Activated T-helper 17 cell treated with anti-CD3 and anti-CD28 coated beads, Interleukin-2, amount 50 U/mL, for 72 hours (primary cell): ENCODE results near the gene ARVCF. TPM values are rescaled to one million over a fixed set of nuclear protein-coding genes. Genes with fewer than 3 reads are reported as not detected.

ENCODE experiments used
- ATAC-seq: fragments of 150-1000 bp; cut with Tn5 transposase; replicated peaks from 2 replicates; pipeline ENCODE4 v1.10.0; 2021; ENCODE audit warnings: mild to moderate bottlenecking, moderate library complexity
- H3K27ac Mint-ChIP-seq: one replicate; pipeline ENCODE4 v1.8.0; 2022; ENCODE audit warnings: mixed read lengths
- H3K27me3 Mint-ChIP-seq: one replicate; pipeline ENCODE4 v1.8.0; 2022; ENCODE audit warnings: mixed read lengths
- H3K36me3 Mint-ChIP-seq: one replicate; pipeline ENCODE4 v1.8.0; 2022; ENCODE audit warnings: low read depth, mild to moderate bottlenecking, mixed read lengths
- H3K4me1 Mint-ChIP-seq: one replicate; pipeline ENCODE4 v1.8.0; 2022; ENCODE audit warnings: mixed read lengths
- H3K4me3 Mint-ChIP-seq: one replicate; pipeline ENCODE4 v1.8.0; 2022; ENCODE audit warnings: mild to moderate bottlenecking, mixed read lengths
- H3K9me3 Mint-ChIP-seq: one replicate; pipeline ENCODE4 v1.8.0; 2022; ENCODE audit warnings: mixed read lengths
- total RNA-seq, 2 donors: library from RNA; stranded (reverse); gene quantifications; one replicate each; pipeline ENCODE4 v1.2.3, GENCODE V29; 2022

Gene ARVCF
- total RNA-seq, 2 donors from 2014 or later, result 1.0 to 1.2 TPM

- Mint-ChIP-seq H3K36me3 (no peaks in the 10 kb centered on the region), H3K4me1 (no peaks in the 10 kb centered on the region), H3K4me3 (no peak overlapping the region), H3K9me3 (peaks cover 4% of the 10 kb centered on the region), H3K27ac (no peak overlapping the region), H3K27me3 (no peaks in the 10 kb centered on the region)
- ATAC-seq, result no peak
These were observed 7.6 kb downstream of the ARVCF start for GRCh38 chr22:20009018-20009491.

GRCh38 chr22:20008221-20008995, 8.2 kb downstream of the ARVCF start:
- Mint-ChIP-seq H3K4me3 (no peak overlapping the region), H3K9me3 (peaks cover 4% of the 10 kb centered on the region), H3K4me1 (no peaks in the 10 kb centered on the region), H3K27me3 (no peaks in the 10 kb centered on the region), H3K27ac (no peak overlapping the region), H3K36me3 (no peaks in the 10 kb centered on the region)
- ATAC-seq, result no peak

DNA sequence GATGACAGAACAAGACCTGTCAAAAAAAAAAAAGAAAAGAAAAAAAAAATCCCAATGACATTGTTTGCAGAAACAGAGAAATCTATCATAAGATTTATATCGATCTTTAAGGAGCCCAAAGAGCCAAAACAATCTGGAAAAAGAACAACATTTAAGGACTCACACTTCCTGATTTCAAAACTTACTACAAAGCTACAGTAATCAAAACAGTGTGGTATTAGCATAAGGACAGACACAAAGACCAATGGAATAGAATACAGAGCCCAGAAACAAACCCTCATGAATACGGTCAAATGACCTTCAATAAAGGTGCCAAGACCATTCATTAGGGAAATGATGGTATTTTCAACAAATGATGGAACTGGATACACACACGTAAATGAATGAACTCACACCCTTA, 12.2 kb downstream of the ARVCF start:
- Mint-ChIP-seq H3K27ac (no peak overlapping the region), H3K36me3 (no peaks in the 10 kb centered on the region), H3K9me3 (peaks cover 4% of the 10 kb centered on the region), H3K4me1 (no peaks in the 10 kb centered on the region), H3K27me3 (no peaks in the 10 kb centered on the region), H3K4me3 (no peak overlapping the region)
- no peak for ATAC-seq

DNA sequence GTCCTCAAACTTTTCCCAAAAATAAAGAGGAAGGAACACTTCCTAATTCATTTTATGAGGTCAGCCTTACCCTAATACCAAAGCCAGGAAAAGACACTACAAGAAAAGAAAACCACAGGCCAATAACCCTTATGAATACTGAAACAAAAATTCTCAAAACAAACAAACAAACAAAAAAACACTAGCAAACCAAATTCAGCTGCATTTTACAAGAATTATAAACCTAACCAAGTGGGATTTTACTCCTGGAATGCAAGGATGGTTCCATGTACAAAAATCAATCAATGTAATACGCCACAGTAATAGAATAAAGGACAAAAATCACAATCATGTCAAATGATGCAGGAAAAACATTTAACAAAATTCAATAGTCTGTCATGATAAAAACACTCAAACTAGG, 13.3 kb downstream of the ARVCF start:
- Mint-ChIP-seq H3K4me3 (no peak overlapping the region), H3K36me3 (no peaks in the 10 kb centered on the region), H3K9me3 (peaks cover 4% of the 10 kb centered on the region), H3K4me1 (no peaks in the 10 kb centered on the region), H3K27ac (no peak overlapping the region), H3K27me3 (no peaks in the 10 kb centered on the region)
- ATAC-seq, result no peak

DNA sequence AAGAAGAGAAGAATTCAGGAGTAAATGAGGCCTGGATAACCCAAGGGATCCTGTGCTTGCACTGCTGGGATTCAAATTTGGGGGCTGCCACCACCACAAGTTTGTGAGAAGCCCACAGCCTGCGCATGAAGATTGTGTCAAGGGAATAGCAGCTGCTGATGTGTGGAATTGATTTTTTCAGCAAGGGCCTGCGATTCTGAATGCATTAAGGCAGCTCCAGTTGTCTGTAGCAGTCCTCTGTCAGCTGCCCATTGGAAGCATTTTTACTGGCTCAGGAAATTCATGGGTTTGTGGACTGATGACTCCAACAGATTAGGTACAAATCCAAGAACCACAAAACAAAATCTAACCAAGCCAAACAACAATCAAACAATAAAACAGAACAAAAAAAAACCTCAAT, 14.0 kb downstream of the ARVCF start:
- Mint-ChIP-seq H3K27me3 (no peaks in the 10 kb centered on the region), H3K4me3 (no peak overlapping the region), H3K27ac (no peak overlapping the region), H3K9me3 (peaks cover 4% of the 10 kb centered on the region), H3K36me3 (no peaks in the 10 kb centered on the region), H3K4me1 (no peaks in the 10 kb centered on the region)
- no peak for ATAC-seq

DNA sequence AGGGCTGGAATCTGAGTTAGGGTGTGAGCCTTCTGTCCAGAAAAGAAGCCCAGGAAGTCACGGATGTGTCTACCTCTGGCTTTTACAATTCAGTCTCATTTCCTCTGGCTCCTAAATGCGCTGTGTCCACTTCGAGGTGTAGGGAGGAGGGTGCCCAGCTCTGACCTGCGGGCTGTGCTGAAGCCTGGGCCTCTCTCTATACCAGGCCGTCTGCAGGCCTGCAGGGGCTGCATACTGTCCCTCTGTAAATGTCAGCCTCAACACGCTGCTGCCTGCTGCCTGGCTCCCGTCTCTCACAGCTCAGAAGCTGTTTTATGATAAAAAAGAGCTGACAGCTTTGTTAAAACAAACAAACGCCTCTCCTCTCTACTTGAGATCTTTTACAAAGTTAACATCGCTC, 14.5 kb downstream of the ARVCF start:
- Mint-ChIP-seq H3K27me3 (no peaks in the 10 kb centered on the region), H3K4me1 (no peaks in the 10 kb centered on the region), H3K4me3 (no peak overlapping the region), H3K36me3 (no peaks in the 10 kb centered on the region), H3K27ac (no peak overlapping the region), H3K9me3 (peaks cover 4% of the 10 kb centered on the region)
- no peak for ATAC-seq

DNA sequence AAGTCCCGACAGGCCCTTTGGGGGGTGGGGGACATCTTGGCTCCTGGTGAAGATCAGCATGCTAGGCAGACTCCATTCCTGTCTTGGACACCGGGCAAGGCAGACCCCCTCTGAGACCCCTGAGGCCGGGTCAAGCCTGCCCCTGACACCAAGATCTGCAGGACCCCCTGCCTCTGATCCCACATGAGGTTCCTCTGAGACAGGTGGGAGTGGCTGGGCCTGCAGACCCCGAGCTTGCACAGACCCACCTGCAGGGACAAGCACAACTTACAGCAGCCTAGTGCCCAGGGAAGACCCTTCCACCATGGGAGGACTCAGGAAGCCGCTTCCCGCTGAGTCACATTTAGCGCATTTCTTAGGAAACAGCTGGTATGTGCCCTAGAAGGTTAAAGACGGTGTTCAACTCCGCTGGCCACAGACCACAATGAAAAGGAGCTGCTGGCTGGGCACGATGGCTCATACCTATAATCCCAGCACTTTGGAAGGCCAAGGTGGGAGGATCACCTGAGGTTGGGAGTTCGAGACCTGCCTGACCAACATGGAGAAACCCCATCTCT, 15.5 kb downstream of the ARVCF start:
- H3K4me3 Mint-ChIP-seq, result no peak overlapping the region

DNA sequence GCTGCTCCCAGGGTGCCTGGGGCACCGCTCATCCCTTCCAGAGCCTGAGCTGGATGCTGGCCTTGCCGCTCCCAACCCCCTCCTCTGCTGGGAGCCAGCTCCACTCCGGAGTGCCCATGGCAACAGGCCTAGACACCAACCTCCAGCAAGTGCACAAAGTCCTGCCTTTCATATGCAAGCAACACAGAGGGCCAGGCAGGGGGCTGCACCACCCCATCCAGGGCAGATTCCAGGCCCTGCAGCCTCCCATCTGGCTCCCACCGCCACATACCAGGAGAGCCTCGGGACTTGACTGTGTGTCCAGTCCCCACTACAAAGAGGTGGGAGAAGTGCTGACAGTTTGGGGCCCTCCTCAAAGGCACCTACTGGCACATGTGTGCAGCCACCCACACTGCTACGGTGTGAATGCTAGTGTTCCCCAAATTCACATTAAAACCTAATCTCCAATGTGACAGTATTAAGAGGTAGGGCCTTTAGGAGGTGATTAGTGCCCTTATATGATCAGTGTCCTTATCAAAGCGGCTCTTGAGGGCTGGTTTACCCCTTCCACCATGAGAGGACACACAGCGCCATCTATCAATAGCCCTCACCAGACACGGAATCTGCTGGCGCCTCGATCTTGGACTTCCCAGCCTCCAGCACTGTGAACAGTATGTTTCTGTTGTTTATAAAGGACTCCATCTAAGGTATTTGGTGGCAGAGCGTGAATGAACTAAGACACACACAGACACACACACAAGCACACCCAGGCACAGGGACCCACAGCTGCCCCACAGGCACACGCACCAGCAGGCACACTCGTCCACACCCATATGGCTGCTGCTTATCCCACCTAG, 16.2 kb downstream of the ARVCF start:
- Mint-ChIP-seq H3K36me3 (no peaks in the 10 kb centered on the region), H3K9me3 (peaks cover 4% of the 10 kb centered on the region), H3K27ac (no peak overlapping the region), H3K4me1 (no peaks in the 10 kb centered on the region), H3K4me3 (no peak overlapping the region), H3K27me3 (no peaks in the 10 kb centered on the region)
- ATAC-seq, result no peak

More for the DNA sequence above, 15.5 kb downstream of the ARVCF start:
- H3K4me1 Mint-ChIP-seq, result no peaks in the 10 kb centered on the region
- H3K27me3 Mint-ChIP-seq, result no peaks in the 10 kb centered on the region
- H3K36me3 Mint-ChIP-seq, result no peaks in the 10 kb centered on the region
- no peak overlapping the region for H3K27ac Mint-ChIP-seq
- H3K9me3 Mint-ChIP-seq, result peaks cover 4% of the 10 kb centered on the region
- no peak for ATAC-seq

DNA sequence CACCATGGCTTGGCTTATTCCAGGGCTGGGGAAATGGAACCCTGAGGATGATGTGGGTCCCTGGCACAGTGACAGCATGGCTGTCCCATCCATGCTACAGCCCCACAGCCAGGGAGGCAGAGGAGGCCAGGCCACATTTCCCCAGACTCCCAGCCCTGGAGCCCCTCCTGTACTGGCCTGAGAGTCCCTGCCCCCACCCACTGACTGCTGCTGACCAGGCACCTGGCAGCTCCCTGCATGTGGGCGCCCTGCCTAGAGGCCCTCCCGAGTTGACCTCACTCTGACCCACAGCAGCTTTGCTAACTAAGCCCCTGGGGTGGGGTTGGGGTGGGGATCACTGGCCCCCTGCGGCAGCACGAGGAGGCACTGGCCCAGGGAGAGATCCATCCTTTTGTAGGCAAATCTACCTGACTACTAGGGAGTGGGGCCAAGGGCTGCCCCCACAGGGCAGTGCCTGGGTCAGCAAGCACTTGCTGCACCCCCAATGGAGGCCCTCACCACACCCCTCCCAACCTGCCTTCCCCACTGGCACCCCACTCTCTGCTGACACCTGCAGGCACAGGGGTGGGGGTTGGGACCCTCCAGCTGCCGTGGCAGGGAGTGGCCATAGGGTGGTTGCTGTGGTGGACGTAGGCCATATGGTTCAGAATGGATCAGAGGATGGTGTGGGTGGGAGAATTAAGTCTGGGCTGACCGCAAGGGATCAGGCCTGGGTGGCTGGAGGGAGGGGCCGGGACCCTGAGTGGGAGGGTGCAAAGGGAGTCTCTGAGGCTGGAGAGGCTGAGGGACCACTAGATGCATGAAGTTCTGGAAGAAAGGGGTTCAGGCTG, 17.4 kb downstream of the ARVCF start:
- Mint-ChIP-seq H3K27me3 (peaks cover 4% of the 10 kb centered on the region), H3K4me3 (no peak overlapping the region), H3K36me3 (no peaks in the 10 kb centered on the region), H3K27ac (no peak overlapping the region), H3K9me3 (peaks cover under 1% of the 10 kb centered on the region), H3K4me1 (peaks cover 6% of the 10 kb centered on the region)
- ATAC-seq, result no peak

- no peak overlapping the region for H3K4me3 Mint-ChIP-seq
- no peaks in the 10 kb centered on the region for H3K36me3 Mint-ChIP-seq
- H3K9me3 Mint-ChIP-seq, result no peaks in the 10 kb centered on the region
- peaks cover 6% of the 10 kb centered on the region for H3K27me3 Mint-ChIP-seq
- no peak for ATAC-seq
- H3K27ac Mint-ChIP-seq, result no peak overlapping the region
- H3K4me1 Mint-ChIP-seq, result peaks cover 6% of the 10 kb centered on the region
These were observed 18.2 kb downstream of the ARVCF start for GRCh38 chr22:19998232-19998951.

DNA sequence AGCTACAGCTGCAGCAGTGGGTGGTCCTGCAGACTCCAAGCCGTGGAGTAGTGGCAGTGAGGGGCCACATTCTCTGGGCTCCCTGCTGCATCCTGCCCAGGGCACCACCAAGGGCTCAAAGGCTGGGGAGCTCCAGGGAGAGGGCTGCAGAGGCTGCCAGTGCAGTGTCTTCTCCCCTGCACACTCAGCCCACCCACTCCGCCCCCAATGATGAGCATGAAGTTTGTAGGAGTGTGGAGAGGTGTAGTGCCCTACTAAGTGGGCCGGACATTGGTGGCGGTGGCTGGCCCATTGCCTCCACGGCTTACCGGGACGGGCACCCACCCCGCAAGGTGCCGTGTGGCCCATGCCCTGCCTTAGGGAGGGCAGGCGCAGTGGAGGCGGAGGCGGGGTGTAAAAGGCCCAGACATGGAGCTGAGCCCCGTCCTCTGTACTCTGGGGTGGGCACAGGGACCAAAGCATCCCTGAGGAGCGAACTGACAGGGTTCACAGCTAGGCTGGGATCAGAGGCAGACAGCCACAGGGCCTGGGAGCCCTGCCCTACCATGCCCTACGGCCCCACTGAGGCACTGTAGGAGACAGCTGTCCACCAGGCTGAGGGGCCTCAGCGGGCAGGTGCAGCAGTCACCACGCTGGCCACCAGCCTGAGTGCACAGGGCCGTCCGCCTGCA, 18.9 kb downstream of the ARVCF start:
- no peak overlapping the region for H3K4me3 Mint-ChIP-seq
- no peak overlapping the region for H3K27ac Mint-ChIP-seq

DNA sequence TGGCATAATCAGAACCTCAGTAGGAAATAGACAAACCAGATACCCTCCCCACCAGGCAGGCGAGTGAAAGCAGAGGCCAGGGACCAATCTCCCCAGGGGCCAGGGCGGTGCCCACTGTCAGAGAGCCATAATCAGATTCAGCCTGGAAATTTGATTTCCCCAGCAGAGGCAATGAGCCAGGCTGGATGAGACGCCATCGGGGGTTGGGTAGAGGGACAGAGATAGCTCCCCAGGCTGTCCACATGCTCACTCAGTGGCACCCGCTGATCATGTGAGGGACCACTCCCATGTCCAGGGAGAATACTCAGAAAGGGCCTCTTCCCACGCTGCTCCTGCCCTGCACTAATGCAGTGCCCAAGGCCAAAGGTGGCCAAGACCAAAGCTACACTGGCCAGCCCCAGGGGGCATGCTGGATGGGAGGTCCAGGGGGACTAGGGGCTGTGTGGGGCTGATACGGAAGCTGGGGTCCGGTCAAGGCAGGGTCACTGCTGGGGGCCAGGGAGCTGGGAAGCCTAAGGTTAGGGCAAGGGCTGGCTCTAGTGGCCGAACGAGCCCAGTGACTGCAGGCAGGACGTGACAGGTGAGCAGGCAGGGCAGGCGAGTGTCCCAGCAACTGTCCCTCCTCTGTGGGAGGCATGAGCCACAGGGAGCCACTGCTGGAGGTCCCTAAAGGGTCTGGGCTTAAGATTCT, 19.8 kb downstream of the ARVCF start:
- peaks cover 6% of the 10 kb centered on the region for H3K4me1 Mint-ChIP-seq
- no peak overlapping the region for H3K27ac Mint-ChIP-seq
- no peak overlapping the region for H3K4me3 Mint-ChIP-seq
- H3K27me3 Mint-ChIP-seq, result peaks cover 6% of the 10 kb centered on the region
- no peaks in the 10 kb centered on the region for H3K9me3 Mint-ChIP-seq
- no peaks in the 10 kb centered on the region for H3K36me3 Mint-ChIP-seq
- ATAC-seq, result no peak

More for the DNA sequence above, 18.9 kb downstream of the ARVCF start:
- H3K4me1 Mint-ChIP-seq, result peaks cover 6% of the 10 kb centered on the region
- no peaks in the 10 kb centered on the region for H3K36me3 Mint-ChIP-seq
- no peaks in the 10 kb centered on the region for H3K9me3 Mint-ChIP-seq
- H3K27me3 Mint-ChIP-seq, result peaks cover 6% of the 10 kb centered on the region
- no peak for ATAC-seq
